Glomerular visceral epithelial cell (primary cell): Measurements from ENCODE around the gene TRIP13.
"Not testable (repeated sequence)": the region's sequence is repeated elsewhere in the genome, so short reads cannot be mapped to it uniquely, and the experiment has no call there.

Source experiments
- DNase-seq: peaks from one replicate; pipeline ENCODE4 v3.0.0-alpha.2; 2016; ENCODE audit errors: extremely low spot score

TRIP13 gene

GRCh38 chr5:892394-893136 is at the start of gene TRIP13, which contains the start of gene BRD9:
Gene TRIP13 (plus strand): TSS chr5:892884. CDS start chr5:892999, 115 bp downstream.
Gene BRD9 (minus strand): TSS chr5:892801. CDS start chr5:892657, 144 bp downstream.
- peak; percentile 82 for DNase-seq

GRCh38 chr5:843371-843770 is 49.3 kb upstream of the TRIP13 start:
- DNase-seq = not testable (repeated sequence)

- DNase-seq = not testable (repeated sequence)
Measured at GRCh38 chr5:843926-844325, 48.8 kb upstream of the TRIP13 start.

- not testable (repeated sequence) for DNase-seq
Measured at GRCh38 chr5:844426-844825, 48.3 kb upstream of the TRIP13 start.

GRCh38 chr5:845031-845675 is 47.5 kb upstream of the TRIP13 start:
- not testable (repeated sequence) for DNase-seq

GRCh38 chr5:845676-846601 is 46.7 kb upstream of the TRIP13 start:
- not testable (repeated sequence) for DNase-seq

GRCh38 chr5:846602-847091 is 46.0 kb upstream of the TRIP13 start:
- DNase-seq = not testable (repeated sequence)

GRCh38 chr5:847212-847611 is 45.5 kb upstream of the TRIP13 start:
- not testable (repeated sequence) for DNase-seq

- DNase-seq = not testable (repeated sequence)
Measured at GRCh38 chr5:847736-848135, 44.9 kb upstream of the TRIP13 start.

- DNase-seq = no peak
Measured at GRCh38 chr5:848671-849111, 44.0 kb upstream of the TRIP13 start.

- no peak for DNase-seq
Measured at GRCh38 chr5:849651-850301, 42.9 kb upstream of the TRIP13 start.

- no peak for DNase-seq
Measured at GRCh38 chr5:850511-851006, 42.1 kb upstream of the TRIP13 start, which contains the start of gene ZDHHC11. Gene ZDHHC11 (minus strand): TSS chr5:850986. CDS start chr5:850602, 384 bp downstream.

- DNase-seq = no peak
Measured at GRCh38 chr5:851076-851475, 41.6 kb upstream of the TRIP13 start.

GRCh38 chr5:851553-851952 is 41.1 kb upstream of the TRIP13 start:
- no peak for DNase-seq

- DNase-seq = no peak
Measured at GRCh38 chr5:852018-852417, 40.7 kb upstream of the TRIP13 start.

GRCh38 chr5:852431-853401 is 40.0 kb upstream of the TRIP13 start:
- DNase-seq = no peak

GRCh38 chr5:853416-854090 is 39.1 kb upstream of the TRIP13 start:
- not testable (repeated sequence) for DNase-seq

GRCh38 chr5:854217-854616 is 38.5 kb upstream of the TRIP13 start:
- no peak for DNase-seq
